H1 (cell line): Measurements from ENCODE around the gene TMUB1. TPM values are rescaled to one million over a fixed set of nuclear protein-coding genes. Genes with fewer than 3 reads are reported as not detected.

ENCODE experiments used
- EZH2 ChIP-seq: fragments of 200-600 bp; sonication (generic); IDR thresholded peaks from 2 replicates; pipeline ENCODE4 v1.7.1; 2012; ENCODE audit warnings: low read depth, mild to moderate bottlenecking, moderate library complexity, low read length, inconsistent platforms; ENCODE audit not compliant: severe bottlenecking
- FOSL1 ChIP-seq: IDR thresholded peaks from 2 replicates; pipeline ENCODE4 v1.6.1; 2011; ENCODE audit warnings: mild to moderate bottlenecking, low read depth, low read length, moderate library complexity; ENCODE audit not compliant: insufficient read depth
- GABPA ChIP-seq: IDR thresholded peaks from 2 replicates; pipeline ENCODE4 v1.6.1; 2011; ENCODE audit warnings: mild to moderate bottlenecking, low read length, moderate library complexity, borderline replicate concordance; ENCODE audit not compliant: insufficient read depth
- KDM1A ChIP-seq: fragments of 200-600, 300-600 bp; sonication (generic); IDR thresholded peaks from 2 replicates; pipeline ENCODE4 v1.7.1; 2016; ENCODE audit warnings: mild to moderate bottlenecking, low read length, borderline replicate concordance
- PHF8 ChIP-seq: fragments of 200-600 bp; sonication (generic); conservative IDR thresholded peaks from 2 replicates; pipeline ENCODE4 v1.7.1; 2012; ENCODE audit warnings: low read depth, mild to moderate bottlenecking, inconsistent platforms, low read length, moderate library complexity
- POLR2AphosphoS5 ChIP-seq: IDR thresholded peaks from 2 replicates; pipeline ENCODE4 v1.6.1; 2011; ENCODE audit warnings: low read depth, low read length
- RAD21 ChIP-seq, 2 experiments: IDR thresholded peaks in 1 of 2; conservative IDR thresholded peaks in 1 of 2; 2 replicates each; pipeline ENCODE4 v1.6.1; 2011; ENCODE audit warnings: low read depth in 2 of 2, low read length in 2 of 2, improper control_type of control experiment in 1 of 2, inconsistent platforms in 1 of 2, mild to moderate bottlenecking in 1 of 2, moderate library complexity in 1 of 2
- SIN3A ChIP-seq, 2 experiments: IDR thresholded peaks in 1 of 2; conservative IDR thresholded peaks in 1 of 2; 2 replicates each; pipeline ENCODE4 v1.6.1; 2011 to 2012; ENCODE audit warnings: low read length in 2 of 2, improper control_type of control experiment in 1 of 2, low read depth in 1 of 2, mild to moderate bottlenecking in 1 of 2
- SRF ChIP-seq: IDR thresholded peaks from 2 replicates; pipeline ENCODE4 v1.6.1; 2011; ENCODE audit warnings: mild to moderate bottlenecking, low read depth, low read length, moderate library complexity
- ZNF274 ChIP-seq: IDR thresholded peaks from 2 replicates; pipeline ENCODE4 v1.7.0; 2012; ENCODE audit warnings: low read length, borderline replicate concordance; ENCODE audit errors: extremely low read depth
- polyA plus RNA-seq, 7 experiments: library from polyadenylated mRNA; depleted of rRNA in 3 of 7; stranded (reverse) in 5 of 7; unstranded in 2 of 7; fragments of >200 nt in 5 of 7; fragments of 200-250 nt in 2 of 7; gene quantifications; 1 replicate in 5 of 7; 2 replicates in 1 of 7; 4 replicates in 1 of 7; pipeline versions ENCODE4 v1.2.1 to v1.2.3, GENCODE V29; 2011 to 2013; ENCODE audit warnings: missing spikeins in 2 of 7, mixed read lengths in 2 of 7
- total RNA-seq: library from RNA; stranded (reverse); fragmentation: NEBNext Ultra II Directional; extraction: Animal tissue kit (Norgen Biotek cat#: 25700); gene quantifications from 2 replicates; pipeline ENCODE4 v1.2.1, GENCODE V29; 2021

Gene TMUB1
- total and polyA plus RNA-seq, 2 of the 8 experiments (the other 6 are each of a cell fraction or from before 2014, with no cell fraction given): 41.4 to 56.2 TPM

DNA sequence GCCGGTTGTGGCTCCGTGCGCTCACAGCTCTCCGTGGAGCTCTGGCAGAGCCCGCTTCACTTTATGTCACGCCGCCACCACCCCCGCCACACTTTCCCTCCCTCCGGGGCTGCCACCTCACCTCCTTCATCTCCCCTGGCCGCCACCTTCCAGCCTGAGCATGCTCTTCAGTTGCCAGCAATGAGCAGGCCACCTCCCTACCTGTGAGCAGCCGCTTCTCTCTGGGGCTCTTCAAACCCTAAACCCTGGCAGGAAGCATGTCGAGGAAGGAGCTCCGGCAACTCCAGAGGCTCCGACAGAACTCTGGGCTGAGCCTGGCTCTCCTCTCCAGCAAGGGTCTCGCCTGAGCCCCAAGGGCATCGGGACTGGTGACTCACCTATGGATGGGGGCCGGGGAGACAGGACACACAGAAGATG lies 47.5 kb upstream of the TMUB1 start (continued):
- TF ChIP-seq FOSL1: no peak
- no peak for TF ChIP-seq POLR2AphosphoS5
- no peak for TF ChIP-seq GABPA
- no peak for TF ChIP-seq EZH2
- no peak for TF ChIP-seq ZNF274
- no peak for TF ChIP-seq SRF
- no peak for TF ChIP-seq PHF8
- no peak for TF ChIP-seq SIN3A (conservative IDR thresholded peaks at IDR 0.05 in 1 of 2, IDR thresholded peaks at IDR 0.05 in 1 of 2; ENCODE audit: low read depth in 1 of 2, low read length in 2 of 2)
- TF ChIP-seq KDM1A: no peak
- no peak for TF ChIP-seq RAD21 (IDR thresholded peaks at IDR 0.05 in 1 of 2, conservative IDR thresholded peaks at IDR 0.05 in 1 of 2; ENCODE audit: low read depth in 2 of 2, low read length in 2 of 2)
